HepG2 (cell line): ENCODE measurements around the gene ELF2. TPM values are rescaled to one million over a fixed set of nuclear protein-coding genes. Genes with fewer than 3 reads are reported as not detected.
A peak's percentile ranks its signal among the peaks of the same experiment; 100 is the strongest.

ENCODE experiments used
- ATAD3A ChIP-seq: sonication (generic); formaldehyde crosslinking; IDR thresholded peaks from 2 replicates; pipeline ENCODE4 v1.4.0; 2020; ENCODE audit warnings: missing genetic modification reagents
- CBX5 ChIP-seq: sonication (generic); formaldehyde crosslinking; IDR thresholded peaks from 2 replicates; pipeline ENCODE4 v1.4.0; 2020; ENCODE audit warnings: missing genetic modification reagents, borderline replicate concordance
- DBP ChIP-seq: sonication (generic); formaldehyde crosslinking; IDR thresholded peaks from 2 replicates; pipeline ENCODE4 v1.4.0; 2020; ENCODE audit warnings: missing genetic modification reagents; ENCODE audit errors: not compliant biosample characterization
- HDAC1 ChIP-seq: sonication (generic); formaldehyde crosslinking; IDR thresholded peaks from 2 replicates; pipeline ENCODE4 v1.5.1; 2020; ENCODE audit warnings: mild to moderate bottlenecking, missing genetic modification reagents
- KLF12 ChIP-seq: sonication (generic); formaldehyde crosslinking; IDR thresholded peaks from 2 replicates; pipeline ENCODE4 v1.4.0; 2020; ENCODE audit warnings: missing genetic modification reagents, borderline replicate concordance
- KLF16 ChIP-seq, 2 experiments: sonication (generic) in 1 of 2; formaldehyde crosslinking in 1 of 2; IDR thresholded peaks; 2 replicates each; pipeline versions ENCODE4 v1.6.1 to v1.8.0; 2016 to 2023; ENCODE audit warnings: missing genetic modification reagents in 2 of 2, missing compliant biosample characterization in 1 of 2
- MEIS2 ChIP-seq: sonication (generic); formaldehyde crosslinking; IDR thresholded peaks from 2 replicates; pipeline ENCODE4 v1.9.0; 2021; ENCODE audit warnings: mild to moderate bottlenecking, missing genetic modification reagents
- SMAD1 ChIP-seq: sonication (generic); formaldehyde crosslinking; IDR thresholded peaks from 2 replicates; pipeline ENCODE4 v1.4.0; 2020; ENCODE audit warnings: missing genetic modification reagents, low read depth, mild to moderate bottlenecking, borderline replicate concordance
- SMYD3 ChIP-seq: sonication (generic); formaldehyde crosslinking; IDR thresholded peaks from 2 replicates; pipeline ENCODE4 v1.8.1; 2023; ENCODE audit warnings: mild to moderate bottlenecking, missing genetic modification reagents
- SOX6 ChIP-seq, 2 experiments: fragments of 450-650 bp in 1 of 2; sonication (generic) in 1 of 2; formaldehyde crosslinking in 1 of 2; IDR thresholded peaks; 2 replicates each; pipeline versions ENCODE4 v1.4.0 to v1.6.1; 2017 to 2020; ENCODE audit warnings: antibody characterized with exemption in 1 of 2, mild to moderate bottlenecking in 1 of 2, missing genetic modification reagents in 1 of 2
- TEAD2 ChIP-seq: sonication (generic); formaldehyde crosslinking; IDR thresholded peaks from 2 replicates; pipeline ENCODE4 v1.9.0; 2021; ENCODE audit warnings: missing genetic modification reagents
- TIGD3 ChIP-seq: sonication (generic); formaldehyde crosslinking; IDR thresholded peaks from 2 replicates; pipeline ENCODE4 v1.5.1; 2020; ENCODE audit warnings: mild to moderate bottlenecking, missing genetic modification reagents, borderline replicate concordance
- U2AF2 ChIP-seq: fragments of 200-400 bp; formaldehyde crosslinking; IDR thresholded peaks from 2 replicates; pipeline ENCODE4 v1.6.1; 2017; ENCODE audit warnings: low read depth, mild to moderate bottlenecking, low read length
- ZBTB3 ChIP-seq: sonication (generic); formaldehyde crosslinking; IDR thresholded peaks from 2 replicates; pipeline ENCODE4 v1.4.0; 2020; ENCODE audit warnings: low read depth, mild to moderate bottlenecking, moderate library complexity, missing genetic modification reagents, borderline replicate concordance
- ZMYM4 ChIP-seq: sonication (generic); formaldehyde crosslinking; IDR thresholded peaks from 2 replicates; pipeline ENCODE4 v1.8.1; 2023; ENCODE audit warnings: mild to moderate bottlenecking, missing genetic modification reagents
- ZNF280D ChIP-seq: sonication (generic); formaldehyde crosslinking; IDR thresholded peaks from 2 replicates; pipeline ENCODE4 v1.5.1; 2020; ENCODE audit warnings: mild to moderate bottlenecking, missing genetic modification reagents
- ZNF335 ChIP-seq: sonication (generic); formaldehyde crosslinking; IDR thresholded peaks from 2 replicates; pipeline ENCODE4 v1.4.0; 2020; ENCODE audit warnings: missing genetic modification reagents
- ZNF530 ChIP-seq: sonication (generic); formaldehyde crosslinking; IDR thresholded peaks from 2 replicates; pipeline ENCODE4 v1.5.0; 2020; ENCODE audit warnings: low read depth, mild to moderate bottlenecking, missing genetic modification reagents
- ZNF678 ChIP-seq: sonication (generic); formaldehyde crosslinking; IDR thresholded peaks from 2 replicates; pipeline ENCODE4 v1.4.0; 2020; ENCODE audit warnings: mild to moderate bottlenecking, missing genetic modification reagents
- ZNF784 ChIP-seq: sonication (generic); formaldehyde crosslinking; IDR thresholded peaks from 2 replicates; pipeline ENCODE4 v1.5.1; 2020; ENCODE audit warnings: missing genetic modification reagents, mild to moderate bottlenecking, borderline replicate concordance
- polyA plus RNA-seq, 8 experiments: library from polyadenylated mRNA; depleted of rRNA in 3 of 8; stranded (reverse) in 7 of 8; unstranded in 1 of 8; fragments of >200 nt; fragmentation: Illumina TruSeq in 4 of 8; extraction: Trizol in 4 of 8; gene quantifications; 2 replicates each; pipeline versions ENCODE4 v1.2.1 to v1.2.3, GENCODE V29; 2011 to 2016; ENCODE audit warnings: low read depth in 4 of 8, missing spikeins in 1 of 8, mixed read lengths in 1 of 8; ENCODE audit not compliant: insufficient read depth in 1 of 8
- total RNA-seq, 5 experiments: library from RNA; depleted of rRNA; stranded (reverse); fragments of >200 nt; fragmentation: Illumina TruSeq; extraction: Trizol; gene quantifications; 2 replicates each; pipeline ENCODE4 v1.2.3, GENCODE V29; 2016; ENCODE audit warnings: low read depth in 1 of 5
- TF ChIP-seq, protein P1 (sequence below): IDR thresholded peaks from 2 replicates; pipeline ENCODE4 v1.6.1; 2012; ENCODE audit warnings: low read depth, low read length, improper control_type of control experiment

Gene ELF2
- total and polyA plus RNA-seq, 2 of the 13 experiments (the other 11 are each of a cell fraction or from before 2014, with no cell fraction given) = 28.6 to 35.4 TPM

- TF ChIP-seq MEIS2 = no peak
- peak; percentile 96 for TF ChIP-seq HDAC1 (CRISPR knock-in tag)
- no peak for TF ChIP-seq ZNF280D (CRISPR knock-in tag)
- no peak for TF ChIP-seq U2AF2
- TF ChIP-seq KLF16 (CRISPR knock-in tag; IDR thresholded peaks at IDR 0.05) = peak in 1 of 2 experiments; percentile 74; a peak in 2 of 4 replicates
- TF ChIP-seq ZNF678 (CRISPR knock-in tag) = peak; percentile 44; the same call in 1 of the 2 replicates
- peak; percentile 52; the same call in 1 of the 2 replicates for TF ChIP-seq ZBTB3 (CRISPR knock-in tag)
- no peak for TF ChIP-seq ATAD3A (CRISPR knock-in tag)
- TF ChIP-seq TEAD2 (CRISPR knock-in tag) = 0 out of 2 replicates have a peak, but pooled peaks have one; percentile 37
- no peak; the same call in 1 of the 2 replicates for TF ChIP-seq ZMYM4 (CRISPR knock-in tag)
- no peak for TF ChIP-seq SMYD3 (CRISPR knock-in tag)
- no peak; the same call in 1 of the 2 replicates for TF ChIP-seq SMAD1 (CRISPR knock-in tag)
- TF ChIP-seq, protein P1, sequence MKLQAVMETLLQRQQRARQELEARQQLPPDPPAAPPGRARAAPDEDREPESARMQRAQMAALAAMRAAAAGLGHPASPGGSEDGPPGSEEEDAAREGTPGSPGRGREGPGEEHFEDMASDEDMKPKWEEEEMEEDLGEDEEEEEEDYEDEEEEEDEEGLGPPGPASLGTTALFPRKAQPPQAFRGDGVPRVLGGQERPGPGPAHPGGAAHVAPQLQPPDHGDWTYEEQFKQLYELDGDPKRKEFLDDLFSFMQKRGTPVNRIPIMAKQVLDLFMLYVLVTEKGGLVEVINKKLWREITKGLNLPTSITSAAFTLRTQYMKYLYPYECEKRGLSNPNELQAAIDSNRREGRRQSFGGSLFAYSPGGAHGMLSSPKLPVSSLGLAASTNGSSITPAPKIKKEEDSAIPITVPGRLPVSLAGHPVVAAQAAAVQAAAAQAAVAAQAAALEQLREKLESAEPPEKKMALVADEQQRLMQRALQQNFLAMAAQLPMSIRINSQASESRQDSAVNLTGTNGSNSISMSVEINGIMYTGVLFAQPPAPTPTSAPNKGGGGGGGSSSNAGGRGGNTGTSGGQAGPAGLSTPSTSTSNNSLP = no peak
- no peak for TF ChIP-seq DBP
- TF ChIP-seq ZNF784 (CRISPR knock-in tag) = peak; percentile 52; the same call in 1 of the 2 replicates
- no peak for TF ChIP-seq KLF12 (CRISPR knock-in tag)
- TF ChIP-seq ZNF530 (CRISPR knock-in tag) = no peak
- TF ChIP-seq SOX6 (IDR thresholded peaks at IDR 0.05) = no peak
- TF ChIP-seq SOX6 (CRISPR knock-in tag; IDR thresholded peaks at IDR 0.05) = peak; percentile 42; the same call in 1 of the 2 replicates
- peak; percentile 81; the same call in 1 of the 2 replicates for TF ChIP-seq ZNF335 (CRISPR knock-in tag)
- no peak for TF ChIP-seq CBX5 (CRISPR knock-in tag)
- TF ChIP-seq TIGD3 (CRISPR knock-in tag) = no peak; the same call in 1 of the 2 replicates
Measured at GRCh38 chr4:139015269-139015947, 161.6 kb downstream of the ELF2 start, which contains the start of gene NOCT (continued).
